Prostate gland (tissue), 2 donors: ENCODE results near the gene DENND4B. TPM values are rescaled to one million over a fixed set of nuclear protein-coding genes. Genes with fewer than 3 reads are reported as not detected.
"Not testable (repeated sequence)": the region's sequence is repeated elsewhere in the genome, so short reads cannot be mapped to it uniquely, and the experiment has no call there.

Experiments used
- DNase-seq: peaks from one replicate; pipeline ENCODE4 v3.0.0-alpha.2; 2019; ENCODE audit warnings: low spot score
- H3K27ac ChIP-seq, 2 donors: fragments of 200-600 bp; sonication (generic); 2 replicates each; pipeline ENCODE4 v1.5.1; 2017 to 2019
- H3K27me3 ChIP-seq: fragments of 200-600 bp; sonication (generic); replicated peaks from 2 replicates; pipeline ENCODE4 v1.5.1; 2019; ENCODE audit not compliant: insufficient read depth
- H3K36me3 ChIP-seq, 2 donors: fragments of 200-600 bp; sonication (generic); 1 replicate in 1 of 2; 2 replicates in 1 of 2; pipeline versions ENCODE4 v1.5.1 to v1.8.1; 2017 to 2019
- H3K4me1 ChIP-seq: fragments of 200-600 bp; sonication (generic); replicated peaks from 2 replicates; pipeline ENCODE4 v1.5.1; 2019
- H3K4me3 ChIP-seq, 2 donors: fragments of 200-600 bp; sonication (generic); 2 replicates each; pipeline ENCODE4 v1.5.1; 2017 to 2019
- H3K9me3 ChIP-seq: fragments of 200-600 bp; sonication (generic); 2 replicates; pipeline ENCODE4 v1.5.1; 2017
- CTCF ChIP-seq, 4 experiments: fragments of 200-600 bp in 2 of 4; fragments of 450-650 bp in 2 of 4; sonication (generic) in 2 of 4; IDR thresholded peaks; 1 replicate in 3 of 4; 2 replicates in 1 of 4; pipeline ENCODE4 v1.5.1; 2016 to 2019; ENCODE audit warnings: antibody characterized with exemption in 4 of 4, mild to moderate bottlenecking in 2 of 4, moderate library complexity in 2 of 4
- POLR2A ChIP-seq: fragments of 450-650 bp; IDR thresholded peaks from one replicate; pipeline ENCODE4 v1.6.1; 2016; ENCODE audit warnings: antibody characterized with exemption, mild to moderate bottlenecking
- POLR2AphosphoS5 ChIP-seq: sonication (generic); formaldehyde crosslinking; IDR thresholded peaks from one replicate; pipeline ENCODE4 v1.6.1; 2017; ENCODE audit warnings: antibody characterized with exemption
- WGBS: methylation state at CpG from one replicate; pipeline ENCODE4 v1.1.5; 2018; 5-methylcytosine and 5-hydroxymethylcytosine counted together
- intact Hi-C: fragments of 100-400 bp; cut with DNase I; formaldehyde crosslinking; loops from one replicate; pipeline ENCODE4 v1.14.2; 2022
- total RNA-seq, 2 donors: library from RNA; depleted of rRNA; stranded (reverse); fragments of >200 nt; gene quantifications; one replicate each; pipeline ENCODE4 v1.1.0, GENCODE V29; 2016

The DENND4B gene
- total RNA-seq, 2 donors from 2014 or later, result 18.1 to 28.3 TPM

GRCh38 chr1:153985341-153985912 is 38.9 kb upstream of the DENND4B start:
- no peak for DNase-seq
- no peaks in the 10 kb centered on the region for H3K9me3 ChIP-seq
- H3K27ac ChIP-seq, result peak overlapping the region; percentile 89 to 95
- no peaks in the 10 kb centered on the region for H3K36me3 ChIP-seq
- intact Hi-C loops, result loop anchor here (5.0 kb wide), 3 partner anchors 38 to 308 kb away; partner anchors contain the start of genes DENND4B and NPR1
- H3K4me3 ChIP-seq, result peak overlapping the region; percentile 40 to 63
- no peaks in the 10 kb centered on the region for H3K4me1 ChIP-seq
- H3K27me3 ChIP-seq, result no peaks in the 10 kb centered on the region
- TF ChIP-seq POLR2A (peak; percentile 18), POLR2AphosphoS5 (no peak)
- 11% methylated on average over 7 of the region's 7 CpGs for whole genome bisulfite sequencing

- WGBS, result 64% methylated on average over 6 of the region's 6 CpGs
- Histone ChIP-seq H3K4me3 (no peak overlapping the region), H3K9me3 (no peaks in the 10 kb centered on the region), H3K27ac (peak overlapping the region in 1 of 2 donors; percentile 89), H3K4me1 (no peaks in the 10 kb centered on the region), H3K36me3 (no peaks in the 10 kb centered on the region), H3K27me3 (no peaks in the 10 kb centered on the region)
- DNase-seq, result no peak
- TF ChIP-seq CTCF (IDR thresholded peaks at IDR 0.05) (no peak), POLR2AphosphoS5 (no peak), POLR2A (no peak)
- intact Hi-C loops, result no loop called here
Observed at GRCh38 chr1:153984123-153984894, 37.8 kb upstream of the DENND4B start.

GRCh38 chr1:153981735-153982134 is 35.2 kb upstream of the DENND4B start:
- DNase-seq, H3K36me3 ChIP-seq, H3K4me1 ChIP-seq, H3K9me3 ChIP-seq, H3K4me3 ChIP-seq, intact Hi-C loops, H3K27me3 ChIP-seq, H3K27ac ChIP-seq: not testable (repeated sequence)
- WGBS, result 98% methylated on average over 2 of the region's 2 CpGs

GRCh38 chr1:153979091-153979490 is 32.6 kb upstream of the DENND4B start:
- H3K27me3 ChIP-seq, H3K27ac ChIP-seq, H3K9me3 ChIP-seq, H3K36me3 ChIP-seq, DNase-seq, H3K4me3 ChIP-seq, H3K4me1 ChIP-seq, intact Hi-C loops: not testable (repeated sequence)
- 92% methylated on average over 12 of the region's 12 CpGs for WGBS

GRCh38 chr1:153978274-153978909 is 31.9 kb upstream of the DENND4B start:
- Histone ChIP-seq H3K36me3 (no peaks in the 10 kb centered on the region), H3K4me3 (peak overlapping the region; percentile 96 to 98), H3K4me1 (no peaks in the 10 kb centered on the region), H3K9me3 (no peaks in the 10 kb centered on the region), H3K27me3 (no peaks in the 10 kb centered on the region), H3K27ac (peak overlapping the region; percentile 96)
- WGBS, result 62% methylated on average over 9 of the region's 9 CpGs
- TF ChIP-seq CTCF (IDR thresholded peaks at IDR 0.05), result no peak
- TF ChIP-seq POLR2A, result no peak
- no peak for TF ChIP-seq POLR2AphosphoS5
- intact Hi-C loops, result no loop called here
- DNase-seq, result no peak

- TF ChIP-seq POLR2AphosphoS5 (peak; percentile 84), CTCF (IDR thresholded peaks at IDR 0.05) (peak in 2 of 4 experiments; percentile 16 to 25), POLR2A (peak; percentile 92)
- no peaks in the 10 kb centered on the region for H3K36me3 ChIP-seq
- H3K27me3 ChIP-seq, result no peaks in the 10 kb centered on the region
- H3K9me3 ChIP-seq, result no peaks in the 10 kb centered on the region
- no peaks in the 10 kb centered on the region for H3K4me1 ChIP-seq
- peak; percentile 93 for DNase-seq
- intact Hi-C loops, result no loop called here
- H3K27ac ChIP-seq, result peak within 1 kb of the TSS; percentile 96
- under 1% methylated on average over 64 of the region's 75 CpGs for WGBS
- H3K4me3 ChIP-seq, result peak within 1 kb of the TSS; percentile 96 to 98
Observed at GRCh38 chr1:153977250-153978240, 31.0 kb upstream of the DENND4B start, which contains the start of gene JTB. Gene JTB (minus strand): TSS chr1:153977674. CDS start chr1:153977252, 422 bp downstream.
